NCI-H1048 (cell line): ENCODE results near the gene TRAPPC2.
"Not testable (repeated sequence)": the region's sequence is repeated elsewhere in the genome, so short reads cannot be mapped to it uniquely, and the experiment has no call there.

Source experiments
- DNase-seq: peaks from one replicate; lab custom pipeline; 2025; lab: John Stamatoyannopoulos, UW

TRAPPC2 gene

DNA sequence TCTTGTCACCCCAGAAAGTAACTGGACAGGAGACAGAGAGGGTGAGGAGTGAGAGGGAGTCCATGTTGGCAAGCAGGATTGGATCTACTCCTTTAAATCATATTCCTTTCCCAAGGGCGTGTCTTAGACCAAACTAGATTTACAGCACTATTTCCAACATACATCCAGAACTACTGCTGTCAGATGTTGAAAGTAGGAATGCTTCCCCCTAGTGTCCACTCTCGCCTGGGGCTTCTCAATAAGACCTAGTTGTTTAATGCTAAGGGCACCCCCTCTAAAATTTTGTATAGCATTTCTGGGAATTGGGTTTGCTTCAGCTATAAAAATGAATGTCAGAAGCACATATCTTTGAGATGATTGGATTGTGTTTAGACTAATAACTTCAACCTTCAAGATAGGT is 13.4 kb upstream of the TRAPPC2 start:
- no peak for DNase-seq

DNA sequence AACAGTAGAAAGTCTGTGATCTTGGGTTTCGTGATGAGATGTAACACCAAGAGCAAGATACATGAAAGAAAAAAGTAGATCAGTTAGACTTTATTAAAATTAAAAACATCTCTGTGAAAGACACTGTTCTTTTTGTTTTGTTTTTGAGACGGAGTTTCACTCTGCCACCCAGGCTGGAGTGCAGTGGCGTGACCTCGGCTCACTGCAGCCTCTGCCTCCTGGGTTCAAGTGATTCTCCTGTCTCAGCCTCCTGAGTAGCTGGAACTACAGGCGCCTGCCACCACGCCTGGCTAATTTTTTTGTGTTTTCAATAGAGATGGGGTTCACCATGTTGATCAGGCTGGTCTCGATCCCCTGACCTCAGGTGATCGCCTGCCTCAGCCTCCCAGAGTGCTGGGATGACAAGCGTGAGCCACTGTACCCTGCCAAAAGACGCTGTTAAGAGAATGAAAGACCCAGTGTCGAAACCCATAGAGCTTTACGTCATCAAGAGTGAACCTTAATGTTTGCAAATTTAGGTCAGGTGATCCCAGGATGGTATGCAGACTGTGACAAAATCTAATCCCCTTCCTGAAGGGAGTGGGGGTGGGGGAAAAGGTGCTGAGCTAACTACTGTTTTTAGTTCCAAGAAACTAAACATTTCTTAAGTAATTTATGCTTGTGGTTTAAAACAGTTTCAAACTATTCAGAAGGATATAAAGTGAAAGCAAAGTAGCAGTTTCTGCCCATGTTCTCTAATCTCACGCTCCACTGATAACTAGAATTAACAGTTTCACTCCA is 8.2 kb upstream of the TRAPPC2 start:
- no peak for DNase-seq

DNA sequence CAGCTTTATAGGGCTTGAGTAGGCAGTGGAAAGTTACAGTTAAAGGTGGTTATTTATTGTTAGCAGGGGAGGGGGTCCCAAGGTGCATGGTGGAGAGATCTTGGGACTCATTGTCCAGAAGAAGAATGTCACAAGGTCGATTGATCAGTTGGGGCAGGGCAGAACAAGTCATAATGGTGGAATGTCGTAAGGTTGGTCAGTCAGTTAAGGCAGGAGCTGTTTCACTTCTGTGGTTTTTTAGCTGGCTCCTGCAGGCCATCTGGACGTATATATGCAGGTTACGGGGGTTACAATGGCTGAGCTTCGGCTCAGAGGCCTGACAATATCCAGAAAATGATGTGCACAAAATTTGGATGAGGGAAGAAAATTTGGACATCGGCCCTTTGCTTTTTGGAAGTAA is 7.3 kb upstream of the TRAPPC2 start:
- no peak for DNase-seq

DNA sequence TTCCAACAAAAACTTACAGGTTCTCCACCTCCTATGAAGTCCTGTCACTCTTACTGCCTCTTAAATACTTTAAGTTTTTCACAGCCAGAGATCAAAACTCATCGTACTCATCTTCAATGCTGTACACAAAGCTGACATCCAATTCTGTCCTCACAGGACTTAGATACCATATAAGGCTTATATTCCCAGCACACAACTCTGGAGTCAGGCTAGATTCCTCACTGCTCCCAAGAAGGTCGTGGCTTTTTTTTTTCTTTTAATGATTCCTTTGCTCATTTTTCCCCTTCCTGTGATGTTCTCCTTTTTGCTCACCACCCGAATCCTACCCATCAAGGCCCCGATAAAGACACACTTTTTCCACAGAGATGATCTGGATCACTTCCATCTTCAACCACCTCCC is 914 bp downstream of the TRAPPC2 start:
- DNase-seq, result no peak

DNA sequence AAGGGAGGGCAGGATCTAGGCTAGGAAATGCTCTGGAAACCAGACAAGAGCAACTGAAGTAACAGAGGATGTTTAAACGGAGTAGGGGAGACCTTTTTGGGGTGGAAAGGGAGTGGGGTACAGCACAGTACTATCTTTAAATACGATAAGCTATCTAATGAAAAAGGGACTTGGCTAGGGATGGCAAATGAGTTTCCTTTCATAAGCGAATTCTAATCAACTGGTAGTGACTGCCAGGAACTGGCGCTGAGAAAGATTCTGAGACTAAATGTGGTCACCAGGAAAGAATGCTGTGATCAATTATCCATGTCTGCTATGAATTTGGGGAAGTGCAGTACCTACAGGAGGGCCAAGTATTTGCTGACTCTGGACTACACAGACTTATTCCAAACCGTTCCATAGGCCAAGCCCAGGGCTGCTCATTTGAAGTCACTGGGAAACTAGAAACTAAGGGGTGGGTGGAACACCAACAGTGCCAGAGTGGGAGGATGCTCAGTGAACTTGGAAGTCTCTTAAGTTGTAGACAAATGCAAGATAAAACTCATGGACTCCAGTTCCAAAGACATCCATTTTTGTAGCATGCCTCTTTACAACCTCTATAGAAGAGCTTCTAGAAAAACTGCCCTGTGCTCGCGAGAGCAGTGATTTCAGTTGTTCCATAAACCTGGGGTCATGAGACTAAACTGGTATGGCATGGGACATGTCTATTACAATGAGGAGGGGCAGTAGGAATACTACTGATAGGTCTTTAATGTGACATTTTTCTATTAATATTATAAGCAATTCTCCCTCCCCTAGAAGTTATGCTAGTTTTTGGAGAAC is 2.0 kb downstream of the TRAPPC2 start:
- no peak for DNase-seq

DNA sequence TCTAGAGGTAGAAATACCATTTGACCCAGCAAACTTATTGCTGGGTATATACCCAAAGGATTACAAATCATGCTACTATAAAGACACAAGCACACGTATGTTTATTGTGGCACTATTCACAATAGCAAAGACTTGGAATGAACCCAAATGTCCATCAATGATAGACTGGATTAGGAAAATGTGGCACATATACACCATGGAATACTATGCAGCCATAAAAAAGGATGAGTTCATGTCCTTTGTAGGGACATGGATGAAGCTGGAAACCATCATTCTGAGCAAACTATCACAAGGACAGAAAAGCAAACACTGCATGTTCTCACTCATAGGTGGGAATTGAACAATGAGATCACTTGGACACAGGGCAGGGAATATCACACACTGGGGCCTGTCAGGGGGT is 3.9 kb downstream of the TRAPPC2 start:
- not testable (repeated sequence) for DNase-seq

DNA sequence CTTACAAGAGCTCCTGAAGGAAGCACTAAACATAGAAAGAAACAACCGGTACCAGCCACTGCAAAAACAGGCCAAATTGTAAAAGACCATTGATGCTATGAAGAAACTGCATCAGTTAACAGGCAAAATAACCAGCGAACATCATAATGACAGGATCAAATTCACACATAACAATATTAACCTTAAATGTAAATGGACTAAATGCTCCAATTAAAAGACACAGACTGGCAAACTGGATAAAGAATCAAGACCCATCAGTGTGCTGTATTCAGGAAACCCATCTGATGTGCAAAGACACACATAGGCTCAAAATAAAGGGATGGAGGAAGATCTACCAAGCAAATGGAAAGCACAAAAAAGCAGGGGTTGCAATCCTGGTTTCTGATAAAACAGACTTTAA is 7.8 kb downstream of the TRAPPC2 start:
- DNase-seq, result not testable (repeated sequence)

DNA sequence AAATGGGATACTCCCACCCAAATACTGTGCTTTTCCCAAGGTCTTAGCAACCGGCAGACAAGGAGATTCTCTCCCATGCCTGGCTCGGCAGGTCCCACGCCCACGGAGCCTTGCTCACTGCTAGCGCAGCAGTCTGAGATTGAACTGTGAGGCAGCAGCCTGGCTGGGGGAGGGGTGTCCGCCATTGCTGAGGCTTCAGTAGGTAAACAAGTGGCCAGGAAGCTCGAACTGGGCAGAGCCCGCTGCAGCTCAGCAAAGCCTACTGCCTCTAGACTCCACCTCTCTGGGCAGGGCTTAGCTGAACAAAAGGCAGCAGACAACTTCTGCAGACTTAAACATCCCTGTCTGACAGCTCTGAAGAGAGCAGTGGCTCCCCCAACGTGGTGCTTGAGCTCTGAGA is 9.5 kb downstream of the TRAPPC2 start:
- not testable (repeated sequence) for DNase-seq

DNA sequence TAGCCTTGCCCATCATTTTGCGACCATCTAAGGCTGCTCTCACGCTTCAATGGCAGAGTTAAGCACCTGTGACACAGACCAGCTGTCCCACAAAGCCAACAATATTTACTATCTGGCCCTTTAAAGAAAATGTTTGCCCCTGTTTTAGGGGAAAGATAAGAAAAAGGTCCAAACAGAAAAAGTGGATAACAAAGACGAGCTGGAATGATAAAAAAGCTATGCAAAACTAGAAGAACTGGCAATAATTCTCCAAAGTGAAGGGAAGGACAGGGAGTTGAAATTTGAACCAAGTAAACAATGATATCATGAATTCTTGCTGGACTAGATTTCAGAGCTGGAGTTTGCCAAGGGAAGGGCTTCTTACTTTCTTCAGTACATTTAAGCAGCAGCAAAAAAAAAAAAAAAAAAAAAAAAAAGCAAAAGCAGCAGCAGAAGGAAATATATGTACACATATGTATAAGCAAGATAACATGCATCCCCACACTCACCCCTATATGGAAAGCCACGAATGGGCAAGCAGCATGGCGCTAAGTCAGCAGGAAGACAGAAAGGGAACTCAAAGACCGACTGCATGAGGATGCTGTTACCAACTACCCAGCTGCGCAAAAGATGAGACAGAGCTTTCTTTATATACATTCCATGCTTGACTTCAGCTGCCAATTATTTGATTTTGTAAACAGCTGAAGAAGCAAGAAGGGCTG is 12.5 kb downstream of the TRAPPC2 start:
- no peak for DNase-seq

DNA sequence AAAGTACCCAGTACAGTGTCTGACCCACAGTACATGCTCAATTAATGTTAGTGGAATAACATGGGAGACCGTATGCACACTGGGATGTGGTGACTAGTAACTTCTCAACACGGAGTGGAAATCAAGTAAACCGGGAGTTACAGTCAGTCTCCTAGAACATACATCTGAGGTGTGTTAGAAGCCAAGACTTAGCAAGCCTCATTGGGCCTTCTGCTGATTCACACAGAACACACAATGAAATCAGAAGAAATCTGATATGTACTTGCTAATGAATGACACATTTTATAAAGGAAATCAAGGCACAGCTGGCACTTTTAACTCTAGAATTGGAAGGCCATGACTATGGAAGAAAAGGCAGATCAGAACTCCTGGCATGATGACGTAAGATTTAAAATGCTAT is 13.0 kb downstream of the TRAPPC2 start:
- DNase-seq, result no peak

DNA sequence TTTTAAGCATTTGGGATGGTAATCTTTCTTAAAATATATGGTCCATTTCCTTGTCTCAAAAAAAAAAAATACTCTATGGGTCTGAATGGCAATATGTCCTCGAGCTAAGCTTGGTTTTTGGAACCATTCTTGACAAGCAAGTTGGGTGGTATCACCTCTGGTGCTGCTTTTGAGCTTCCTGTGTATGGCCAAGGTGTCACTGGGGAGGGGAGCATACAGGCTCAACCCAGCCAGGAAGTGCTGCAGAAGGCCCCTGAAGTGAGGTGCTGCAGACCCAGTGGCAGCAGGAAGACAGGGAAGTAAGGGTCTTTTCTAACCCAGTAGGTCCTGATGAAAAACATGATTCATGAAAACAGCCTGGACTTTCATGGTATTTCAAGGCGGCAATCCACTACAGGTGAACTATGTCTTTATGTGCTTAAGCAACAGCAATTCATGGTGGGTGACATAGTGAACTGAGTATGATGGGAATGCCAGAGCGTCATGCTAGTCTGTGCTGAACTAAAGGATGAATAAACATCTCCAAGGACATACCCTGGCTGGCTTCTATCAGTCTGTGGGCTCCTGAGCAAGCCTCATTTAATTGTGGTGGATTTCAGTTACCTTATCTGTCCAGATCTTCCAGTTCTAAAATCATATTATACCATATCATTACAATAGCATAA is 15.1 kb downstream of the TRAPPC2 start:
- DNase-seq, result no peak

DNA sequence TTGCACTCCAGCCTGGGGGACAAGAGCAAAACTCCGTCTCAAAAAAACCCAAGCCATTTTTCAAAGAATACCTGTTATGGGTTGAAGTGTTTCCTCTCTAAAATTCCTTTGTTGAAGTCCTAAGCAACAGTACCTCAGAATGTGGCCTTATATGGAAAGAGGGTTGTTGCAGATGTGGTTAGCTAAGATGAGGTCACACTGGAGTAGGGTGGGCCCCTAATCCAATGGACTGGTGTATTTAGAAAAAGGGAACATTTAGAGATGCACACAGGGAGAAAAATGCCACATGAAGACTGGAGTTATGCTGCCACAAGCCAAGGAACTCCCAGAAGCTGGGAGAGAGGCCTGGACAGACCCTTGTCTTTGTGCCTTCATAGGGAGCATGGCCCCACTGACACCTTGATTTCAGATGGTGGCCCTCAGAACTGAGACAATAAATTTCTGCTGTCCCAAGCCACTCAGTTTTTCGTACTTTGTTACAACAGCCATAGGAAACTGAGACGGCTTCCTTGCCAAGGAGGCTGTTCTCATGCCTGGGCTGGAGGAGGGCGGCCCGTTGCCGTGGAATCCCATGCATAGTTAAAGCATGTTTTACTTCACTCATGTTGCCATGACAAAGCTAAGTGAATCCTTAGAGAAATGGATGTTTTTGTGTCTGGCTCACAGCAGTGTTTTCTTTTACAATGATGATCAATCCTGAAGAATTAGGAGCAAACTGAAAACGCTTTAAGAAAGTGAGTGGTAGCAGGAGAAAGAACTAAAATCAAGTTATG is 16.5 kb downstream of the TRAPPC2 start:
- DNase-seq, result no peak

DNA sequence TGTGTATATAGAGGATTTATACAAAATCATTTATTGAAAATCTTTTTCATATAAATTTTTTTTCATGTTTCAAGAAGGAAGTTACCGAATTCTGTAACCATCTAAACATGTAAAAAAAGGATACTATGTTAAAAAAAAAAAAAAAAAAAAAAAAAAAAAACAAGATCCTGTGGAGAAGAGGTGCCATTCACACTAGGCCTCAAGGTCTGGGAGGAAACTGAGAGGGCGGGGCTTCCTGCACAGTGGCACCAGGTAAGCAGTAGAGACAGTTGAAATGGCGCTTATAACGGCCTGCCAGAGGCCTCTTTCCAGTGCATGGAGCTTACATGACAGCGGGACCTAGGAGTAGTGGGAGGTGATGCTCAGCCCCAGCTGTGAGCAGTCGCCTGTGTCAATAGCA is 17.5 kb downstream of the TRAPPC2 start:
- no peak for DNase-seq

DNA sequence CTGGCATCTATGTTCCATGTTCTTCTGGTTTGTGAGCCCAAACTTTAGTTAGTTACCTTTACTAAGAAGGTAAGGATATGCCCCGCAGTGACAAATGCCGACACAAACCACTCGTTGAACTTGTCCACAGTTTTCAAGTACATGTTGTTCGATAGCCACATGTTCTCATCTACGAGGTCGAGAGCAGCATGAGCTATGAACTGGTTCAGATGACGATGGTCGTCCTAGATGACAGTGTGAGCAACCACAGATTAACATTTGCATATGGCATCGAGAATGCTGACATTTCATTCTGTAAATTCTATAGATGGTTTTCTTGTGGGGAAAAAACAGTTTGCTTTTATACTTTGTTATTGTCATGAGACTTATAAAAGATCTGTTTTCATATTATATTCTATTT is 18.0 kb downstream of the TRAPPC2 start:
- no peak for DNase-seq

DNA sequence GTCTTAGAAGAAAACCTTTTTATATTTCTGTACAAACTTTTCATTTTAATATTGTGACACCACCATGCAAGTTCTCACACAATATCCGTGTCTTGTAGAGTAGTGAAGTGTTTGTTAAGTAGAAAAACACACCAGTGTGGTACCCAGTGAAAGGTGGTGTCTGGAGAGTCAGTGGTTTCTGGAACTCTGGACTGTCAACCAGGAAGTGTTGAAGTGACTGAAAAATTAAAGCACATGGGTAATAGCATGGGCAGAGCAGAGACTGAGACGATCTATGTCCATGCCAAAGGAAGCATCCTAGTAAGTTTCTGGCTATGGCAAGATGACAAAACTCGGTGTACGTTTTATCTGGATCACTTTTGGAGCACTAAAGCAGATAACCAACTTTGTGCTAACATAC is 23.3 kb downstream of the TRAPPC2 start:
- no peak for DNase-seq

DNA sequence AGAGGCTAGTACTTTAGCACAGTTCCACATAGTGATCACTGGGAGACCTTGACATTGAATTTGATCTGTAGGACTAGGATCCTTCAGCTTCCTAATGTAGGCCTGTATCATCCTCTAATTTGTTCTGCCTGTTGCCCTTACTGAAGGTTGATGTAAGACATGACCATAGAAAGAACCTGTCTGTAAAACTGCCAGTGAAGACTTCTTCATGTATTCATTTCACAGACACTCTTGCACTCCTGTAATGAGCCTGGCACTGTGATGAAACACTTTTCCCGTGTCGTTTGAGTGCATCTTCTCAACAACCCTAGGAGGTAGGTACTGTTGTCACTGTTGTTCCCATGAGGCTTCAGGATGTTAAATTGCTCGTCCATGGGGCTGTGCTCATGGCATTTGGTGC is 30.8 kb downstream of the TRAPPC2 start:
- no peak for DNase-seq

DNA sequence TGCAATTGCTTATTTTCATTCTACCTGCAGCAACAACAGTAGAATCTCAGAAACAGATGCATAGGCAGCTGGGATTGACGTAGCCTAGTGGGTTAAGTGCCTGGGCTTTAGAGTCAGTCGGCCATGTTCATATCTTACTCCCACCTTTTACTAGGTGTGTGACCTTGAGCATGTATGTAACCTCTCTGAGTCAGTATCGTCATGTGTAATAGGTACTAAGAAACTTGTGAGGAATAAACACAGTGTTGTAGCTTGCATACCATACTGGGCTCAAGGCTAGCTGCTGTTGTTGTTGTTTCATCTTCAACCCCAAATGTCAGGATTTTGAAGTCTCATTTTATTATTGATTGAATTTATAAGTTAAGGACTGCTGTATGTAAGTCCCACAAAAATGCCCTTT is 31.3 kb downstream of the TRAPPC2 start:
- no peak for DNase-seq

DNA sequence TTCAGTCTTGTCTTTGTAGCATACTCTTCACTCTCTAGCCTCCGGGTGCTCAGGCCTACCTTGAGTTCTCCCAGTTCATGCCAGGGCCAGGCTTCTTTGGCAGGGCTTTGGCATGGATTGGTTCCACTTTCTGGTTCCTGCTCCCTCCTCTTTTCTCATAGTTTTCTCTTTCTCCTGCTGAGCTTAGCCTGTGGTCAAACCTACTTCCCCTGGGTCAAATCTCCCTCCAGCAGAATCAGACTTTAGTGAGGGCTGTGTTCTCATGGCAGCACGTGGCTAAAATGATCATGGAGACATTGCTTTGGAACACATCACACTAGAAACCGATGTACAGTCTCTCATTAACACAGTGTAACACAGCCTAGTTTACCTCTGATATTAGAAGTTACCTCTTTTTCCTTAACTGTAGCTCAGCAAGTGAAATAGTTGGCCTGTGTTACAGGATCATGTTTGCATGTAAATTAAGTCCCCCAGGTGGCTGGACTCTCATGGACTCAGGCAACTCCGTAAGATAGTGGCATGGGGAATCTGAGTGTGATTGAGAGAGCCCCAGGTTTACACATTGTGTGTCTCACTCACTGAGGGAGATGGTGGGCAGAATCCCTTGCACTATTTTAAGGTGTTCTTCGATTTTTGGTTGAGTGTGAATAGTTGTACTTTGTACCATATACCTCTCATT is 32.2 kb downstream of the TRAPPC2 start:
- no peak for DNase-seq

DNA sequence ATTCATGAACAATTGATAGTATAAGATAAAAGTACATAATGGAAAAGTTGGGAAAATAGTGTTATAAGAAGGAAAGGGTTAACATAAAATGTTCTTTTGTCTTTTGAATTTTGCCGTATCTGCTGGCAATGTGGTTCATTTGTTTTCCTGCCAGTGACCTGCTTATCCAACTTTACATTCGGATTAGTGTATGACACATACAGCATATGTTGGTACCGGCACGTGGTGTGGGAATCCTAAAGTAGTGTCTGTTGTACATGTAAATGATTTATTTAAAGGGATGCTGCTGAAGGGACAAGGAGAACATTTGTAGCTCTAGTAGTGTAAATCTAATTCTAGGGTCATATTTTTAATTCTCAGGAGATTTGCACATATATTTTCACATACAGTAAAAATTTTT is 34.0 kb downstream of the TRAPPC2 start:
- DNase-seq, result no peak

DNA sequence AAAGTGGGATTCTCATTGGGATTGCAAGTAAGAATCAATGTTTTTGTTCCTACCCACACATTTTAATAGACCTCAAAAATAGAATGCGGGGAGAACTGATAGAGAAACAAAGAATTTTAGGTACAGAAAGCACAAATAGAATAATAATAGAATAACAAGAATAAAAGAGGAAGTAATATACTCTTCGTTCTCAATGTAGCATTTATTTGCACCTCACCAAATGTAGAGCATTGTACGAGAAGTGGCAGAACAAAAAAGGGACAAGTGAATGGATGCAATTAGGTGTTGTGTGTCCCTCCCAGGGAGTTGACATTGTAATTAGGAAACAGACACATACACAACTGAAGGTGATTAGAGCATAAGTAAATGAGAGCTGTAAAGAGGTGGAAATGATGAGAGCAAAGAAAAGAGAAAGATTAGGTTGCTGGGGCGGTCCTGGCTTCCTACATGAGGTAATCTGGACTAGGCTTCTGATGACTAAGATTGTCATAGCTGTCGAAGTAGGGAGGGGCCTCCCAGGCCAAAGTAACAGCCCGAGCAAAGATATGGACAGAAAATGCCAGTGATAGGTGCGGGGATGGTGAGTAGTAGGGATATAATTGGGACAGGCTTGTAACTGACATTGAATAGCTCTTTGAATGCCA is 35.1 kb downstream of the TRAPPC2 start:
- no peak for DNase-seq
